ENCODE results near the gene GJA3.

- TF ChIP-seq CTCF (IDR thresholded peaks at IDR 0.05) (no peak), POLR2A (IDR thresholded peaks at IDR 0.05) (no peak)
Observed at GRCh38 chr13:20198781-20199180, 37.9 kb upstream of the GJA3 start.
